Mesenchymal stem cell (in vitro differentiated cells and primary cell): Measurements from ENCODE around the gene GOT1.

ENCODE experiments used
- DNase-seq: peaks from one replicate; pipeline ENCODE4 v3.0.0-alpha.2; 2013
- H2AFZ ChIP-seq: one replicate; pipeline ENCODE4 v1.6.1; 2013; ENCODE audit warnings: low read depth, mild to moderate bottlenecking, control low read depth, inconsistent platforms, low read length, moderate library complexity
- H2AK5ac ChIP-seq: 2 replicates; pipeline ENCODE4 v1.6.1; 2013; ENCODE audit warnings: low read length, moderate library complexity, mild to moderate bottlenecking, inconsistent platforms; ENCODE audit not compliant: severe bottlenecking
- H2BK120ac ChIP-seq: one replicate; pipeline ENCODE4 v1.6.1; 2013; ENCODE audit warnings: low read depth, mild to moderate bottlenecking, inconsistent platforms, low read length, moderate library complexity
- H2BK12ac ChIP-seq, 2 experiments: one replicate each; pipeline ENCODE4 v1.6.1; 2013; ENCODE audit warnings: inconsistent platforms in 2 of 2, low read length in 2 of 2, mild to moderate bottlenecking in 2 of 2, moderate library complexity in 2 of 2, control low read depth in 1 of 2
- H2BK15ac ChIP-seq: one replicate; pipeline ENCODE4 v1.6.1; 2013; ENCODE audit warnings: mild to moderate bottlenecking, low read depth, inconsistent platforms; ENCODE audit not compliant: poor library complexity, severe bottlenecking
- H2BK5ac ChIP-seq: 2 replicates; pipeline ENCODE4 v1.6.1; 2013; ENCODE audit warnings: low read depth, mild to moderate bottlenecking, low read length, control low read depth, inconsistent platforms; ENCODE audit not compliant: poor library complexity, severe bottlenecking
- H3K14ac ChIP-seq, 2 experiments: one replicate each; pipeline ENCODE4 v1.6.1; 2013; ENCODE audit warnings: inconsistent platforms in 2 of 2, low read length in 2 of 2, control low read depth in 1 of 2, mild to moderate bottlenecking in 1 of 2, moderate library complexity in 1 of 2
- H3K18ac ChIP-seq, 2 experiments: one replicate each; pipeline ENCODE4 v1.6.1; 2013; ENCODE audit warnings: inconsistent platforms in 2 of 2, low read length in 2 of 2, control low read depth in 1 of 2, low read depth in 1 of 2, mild to moderate bottlenecking in 1 of 2
- H3K23ac ChIP-seq, 2 experiments: one replicate each; pipeline ENCODE4 v1.6.1; 2013; ENCODE audit warnings: inconsistent platforms in 2 of 2, low read length in 2 of 2, mild to moderate bottlenecking in 2 of 2, moderate library complexity in 2 of 2, control low read depth in 1 of 2
- H3K27ac ChIP-seq: 2 replicates; pipeline ENCODE4 v1.5.1; 2013; ENCODE audit warnings: mild to moderate bottlenecking, moderate library complexity, low read length, control low read depth, inconsistent platforms; ENCODE audit not compliant: poor library complexity, severe bottlenecking
- H3K27me3 ChIP-seq, 2 experiments: 2 replicates each; pipeline versions ENCODE4 v1.6.1 to v1.7.0; 2013; ENCODE audit warnings: low read length in 2 of 2, mild to moderate bottlenecking in 2 of 2, moderate library complexity in 2 of 2, control low read depth in 1 of 2, inconsistent platforms in 1 of 2; ENCODE audit not compliant: control insufficient read depth in 1 of 2, insufficient read depth in 1 of 2
- H3K36me3 ChIP-seq, 2 experiments: 2 replicates each; pipeline versions ENCODE4 v1.6.1 to v1.7.0; 2013; ENCODE audit warnings: low read length in 2 of 2, control low read depth in 1 of 2, inconsistent platforms in 1 of 2, low read depth in 1 of 2, mild to moderate bottlenecking in 1 of 2; ENCODE audit not compliant: insufficient read depth in 2 of 2, control insufficient read depth in 1 of 2
- H3K4ac ChIP-seq, 2 experiments: one replicate each; pipeline ENCODE4 v1.6.1; 2013; ENCODE audit warnings: inconsistent platforms in 2 of 2, low read length in 2 of 2, mild to moderate bottlenecking in 2 of 2, moderate library complexity in 2 of 2, control low read depth in 1 of 2, low read depth in 1 of 2
- H3K4me1 ChIP-seq: 2 replicates; pipeline ENCODE4 v1.6.1; 2013; ENCODE audit warnings: low read depth, low read length, control low read depth; ENCODE audit not compliant: control insufficient read depth, insufficient read depth
- H3K4me2 ChIP-seq: 2 replicates; pipeline ENCODE4 v1.6.1; 2013; ENCODE audit warnings: low read length, mild to moderate bottlenecking, inconsistent platforms; ENCODE audit not compliant: poor library complexity, severe bottlenecking
- H3K4me3 ChIP-seq, 2 experiments: 2 replicates each; pipeline versions ENCODE4 v1.5.1 to v1.7.0; 2013; ENCODE audit warnings: low read length in 2 of 2, mild to moderate bottlenecking in 2 of 2, control low read depth in 1 of 2, low read depth in 1 of 2; ENCODE audit not compliant: insufficient read depth in 1 of 2
- H3K79me1 ChIP-seq: replicated peaks from 2 replicates; pipeline ENCODE4 v1.6.1; 2013; ENCODE audit warnings: mild to moderate bottlenecking, control low read depth, low read length, inconsistent platforms; ENCODE audit not compliant: poor library complexity, severe bottlenecking
- H3K9ac ChIP-seq: 2 replicates; pipeline ENCODE4 v1.7.0; 2013; ENCODE audit warnings: mild to moderate bottlenecking, low read length, moderate library complexity
- H3K9me3 ChIP-seq: 2 replicates; pipeline ENCODE4 v1.7.0; 2013; ENCODE audit warnings: mild to moderate bottlenecking, low read length; ENCODE audit not compliant: control insufficient read depth
- H4K8ac ChIP-seq: one replicate; pipeline ENCODE4 v1.6.1; 2013; ENCODE audit warnings: inconsistent platforms, mild to moderate bottlenecking, low read length, moderate library complexity
- H4K91ac ChIP-seq: one replicate; pipeline ENCODE4 v1.6.1; 2013; ENCODE audit warnings: mild to moderate bottlenecking, low read length, inconsistent platforms
- WGBS: methylation state at CpG from one replicate; pipeline ENCODE4 v1.1.7; 2013; ENCODE audit warnings: mixed read lengths; 5-methylcytosine and 5-hydroxymethylcytosine counted together

GOT1 gene

DNA sequence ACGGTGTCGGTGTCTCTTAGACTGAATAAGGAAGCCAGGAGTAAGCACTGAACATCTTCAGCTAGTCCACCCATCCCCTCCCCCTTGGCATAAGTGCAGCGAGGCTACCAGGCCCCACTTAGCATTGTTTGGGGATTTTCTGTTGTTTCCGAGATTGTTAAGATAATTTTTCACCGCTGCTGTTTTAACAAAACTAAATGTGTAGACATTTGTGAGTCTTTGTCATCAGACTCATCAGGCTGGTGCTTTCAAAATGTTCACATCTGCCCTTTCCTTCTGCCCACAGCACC lies 21.0 kb upstream of the GOT1 start:
- Histone ChIP-seq H3K14ac (no peak overlapping the region), H3K9me3 (no peaks in the 10 kb centered on the region), H3K23ac (no peak overlapping the region), H2BK120ac (no peak overlapping the region), H2AK5ac (no peak overlapping the region), H2BK15ac (no peak overlapping the region), H3K18ac (no peak overlapping the region), H3K36me3 (no peaks in the 10 kb centered on the region), H3K4me3 (no peak overlapping the region), H4K8ac (peak overlapping the region; percentile 40), H2BK12ac (peak overlapping the region in 1 of 2 experiments; percentile 30), H2BK5ac (no peak overlapping the region), H3K27ac (no peak overlapping the region), H4K91ac (no peak overlapping the region), H3K79me1 (no peaks in the 10 kb centered on the region), H3K4me1 (no peaks in the 10 kb centered on the region), H3K27me3 (peaks cover 64 to 91% of the 10 kb centered on the region in 2 experiments), H2AFZ (no peak overlapping the region), H3K4me2 (no peak overlapping the region), H3K4ac (no peak overlapping the region), H3K9ac (no peak overlapping the region)
- WGBS: 5% methylated on average over 3 of the region's 5 CpGs
- DNase-seq: no peak

DNA sequence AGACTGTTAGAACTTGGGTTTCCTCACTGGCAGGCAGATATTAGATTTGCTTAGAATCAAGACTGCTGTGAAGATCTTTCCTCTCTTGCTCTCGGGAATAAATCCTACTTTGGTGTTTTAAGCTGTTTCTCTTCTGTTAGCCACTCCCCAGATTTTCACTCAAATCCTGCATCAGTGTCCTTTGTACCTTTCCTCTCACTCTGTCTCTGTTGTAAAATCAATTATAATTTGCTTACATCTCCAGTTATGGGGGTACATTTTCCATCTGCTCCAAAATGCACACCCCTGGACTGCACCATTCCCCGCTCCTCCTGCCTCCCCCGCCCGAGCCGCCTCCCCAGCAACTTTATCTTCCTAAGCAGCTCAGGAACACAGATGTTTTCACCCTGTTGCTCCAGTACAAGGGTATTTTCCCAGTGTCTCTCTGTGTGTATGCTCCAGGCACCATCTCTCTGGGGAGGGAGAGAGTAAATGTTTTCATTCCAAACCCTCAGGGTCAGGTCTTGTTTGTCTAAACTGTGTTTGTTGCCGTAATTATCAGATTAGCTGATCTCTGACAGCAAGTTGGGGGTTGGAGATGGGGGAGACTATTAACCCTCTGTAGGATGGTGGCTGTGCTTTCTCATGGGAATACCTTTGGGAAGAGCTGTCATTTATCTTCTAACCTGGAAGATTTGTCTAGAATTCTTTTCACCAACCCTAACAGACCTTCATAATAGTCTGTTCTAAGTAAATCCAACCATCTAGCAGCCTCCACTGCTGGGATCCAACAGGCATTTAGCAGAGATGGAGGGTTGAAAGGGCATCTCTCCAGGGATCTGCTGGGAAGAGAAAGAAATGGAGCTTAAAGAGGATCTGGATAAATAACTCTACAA lies 20.4 kb upstream of the GOT1 start:
- Histone ChIP-seq H3K23ac (no peak overlapping the region), H2AK5ac (no peak overlapping the region), H2BK120ac (peak overlapping the region; percentile 55), H3K9ac (no peak overlapping the region), H4K8ac (peak overlapping the region; percentile 40), H3K27me3 (peaks cover 61 to 91% of the 10 kb centered on the region in 2 experiments), H2BK15ac (no peak overlapping the region), H3K4me3 (no peak overlapping the region), H3K79me1 (no peaks in the 10 kb centered on the region), H3K27ac (no peak overlapping the region), H3K18ac (peak overlapping the region; percentile 76 to 80), H2AFZ (no peak overlapping the region), H3K14ac (no peak overlapping the region), H3K36me3 (no peaks in the 10 kb centered on the region), H2BK12ac (peak overlapping the region; percentile 29 to 30), H3K4me1 (no peaks in the 10 kb centered on the region), H3K9me3 (no peaks in the 10 kb centered on the region), H4K91ac (no peak overlapping the region), H3K4me2 (no peak overlapping the region), H2BK5ac (no peak overlapping the region), H3K4ac (peak overlapping the region in 1 of 2 experiments; percentile 87)
- DNase-seq: peak; percentile 91
- WGBS: 5% methylated on average over 6 of the region's 6 CpGs

DNA sequence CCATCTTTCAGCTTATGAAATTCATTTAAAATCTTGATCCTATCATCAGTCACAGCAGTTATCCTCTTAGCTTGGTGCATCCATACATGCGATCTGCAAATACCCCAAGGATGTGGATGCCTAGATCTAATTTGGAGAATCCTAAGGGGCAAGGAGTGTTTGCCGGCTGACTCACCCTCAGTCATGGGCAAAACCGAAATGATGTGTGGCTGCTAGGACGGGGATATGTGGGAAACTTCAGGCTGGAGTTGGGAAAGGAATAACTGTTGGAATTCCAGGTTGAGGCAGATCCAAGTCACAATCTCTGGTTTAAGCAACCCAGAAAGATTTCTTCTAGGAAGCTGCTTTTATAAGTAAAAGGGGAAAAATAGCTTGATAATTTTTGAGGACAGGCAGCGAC lies 19.7 kb upstream of the GOT1 start:
- Histone ChIP-seq H2BK120ac (peak overlapping the region; percentile 55), H3K14ac (no peak overlapping the region)

DNA sequence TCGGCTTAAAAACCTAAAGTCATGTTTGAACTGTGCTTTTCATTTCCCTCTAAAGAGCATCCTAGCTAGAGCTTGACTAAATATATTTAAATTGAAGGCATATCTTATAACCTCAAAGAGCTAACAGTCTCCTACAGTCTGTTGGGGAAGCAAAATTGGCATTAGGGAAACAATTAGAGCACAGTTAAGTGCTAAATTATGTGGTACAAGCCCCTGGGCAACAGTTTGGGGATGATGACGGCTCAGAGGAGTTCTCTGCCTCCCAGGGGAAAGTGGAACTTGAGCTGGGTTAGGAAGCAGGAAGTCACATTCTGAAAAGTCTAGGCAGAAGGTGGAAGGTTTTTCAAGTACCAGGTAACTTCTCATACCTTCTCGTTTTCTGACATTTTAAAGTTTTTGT lies 18.6 kb upstream of the GOT1 start:
- no peak overlapping the region for H2BK5ac ChIP-seq
- no peaks in the 10 kb centered on the region for H3K9me3 ChIP-seq
- H2BK15ac ChIP-seq: no peak overlapping the region
- no peaks in the 10 kb centered on the region for H3K4me1 ChIP-seq
- H3K79me1 ChIP-seq: no peaks in the 10 kb centered on the region
- no peak overlapping the region for H2AK5ac ChIP-seq
- WGBS: 79% methylated on average over 2 of the region's 3 CpGs
- H3K27me3 ChIP-seq: peaks cover 58 to 82% of the 10 kb centered on the region in 2 experiments
- H3K4ac ChIP-seq: peak overlapping the region in 1 of 2 experiments; percentile 13
- H4K91ac ChIP-seq: no peak overlapping the region
- H2AFZ ChIP-seq: no peak overlapping the region
- H4K8ac ChIP-seq: peak overlapping the region; percentile 68
- H3K14ac ChIP-seq: no peak overlapping the region
- H3K9ac ChIP-seq: no peak overlapping the region
- no peak overlapping the region for H3K4me3 ChIP-seq
- peak overlapping the region; percentile 89 to 96 for H2BK12ac ChIP-seq
- DNase-seq: no peak
- peak overlapping the region; percentile 63 to 87 for H3K18ac ChIP-seq
- no peak overlapping the region for H3K4me2 ChIP-seq
- H3K27ac ChIP-seq: no peak overlapping the region
- no peak overlapping the region for H2BK120ac ChIP-seq
- H3K23ac ChIP-seq: no peak overlapping the region
- H3K36me3 ChIP-seq: no peaks in the 10 kb centered on the region

More for the DNA sequence above, 19.7 kb upstream of the GOT1 start:
- Histone ChIP-seq H3K9me3 (no peaks in the 10 kb centered on the region), H3K23ac (no peak overlapping the region), H3K4me1 (no peaks in the 10 kb centered on the region), H2BK12ac (peak overlapping the region; percentile 12 to 75), H3K18ac (peak overlapping the region; percentile 76 to 80), H3K79me1 (no peaks in the 10 kb centered on the region), H2BK15ac (no peak overlapping the region), H2BK5ac (no peak overlapping the region), H3K36me3 (no peaks in the 10 kb centered on the region), H4K8ac (no peak overlapping the region), H3K9ac (no peak overlapping the region), H3K27me3 (peaks cover 58 to 87% of the 10 kb centered on the region in 2 experiments), H3K27ac (no peak overlapping the region), H3K4me3 (no peak overlapping the region), H2AK5ac (no peak overlapping the region), H4K91ac (no peak overlapping the region), H2AFZ (no peak overlapping the region), H3K4ac (peak overlapping the region; percentile 35 to 87), H3K4me2 (no peak overlapping the region)
- WGBS: 33% methylated on average over 5 of the region's 5 CpGs
- peak; percentile 68 for DNase-seq
